ENCODE results near the gene IRX4.

Gene IRX4

DNA sequence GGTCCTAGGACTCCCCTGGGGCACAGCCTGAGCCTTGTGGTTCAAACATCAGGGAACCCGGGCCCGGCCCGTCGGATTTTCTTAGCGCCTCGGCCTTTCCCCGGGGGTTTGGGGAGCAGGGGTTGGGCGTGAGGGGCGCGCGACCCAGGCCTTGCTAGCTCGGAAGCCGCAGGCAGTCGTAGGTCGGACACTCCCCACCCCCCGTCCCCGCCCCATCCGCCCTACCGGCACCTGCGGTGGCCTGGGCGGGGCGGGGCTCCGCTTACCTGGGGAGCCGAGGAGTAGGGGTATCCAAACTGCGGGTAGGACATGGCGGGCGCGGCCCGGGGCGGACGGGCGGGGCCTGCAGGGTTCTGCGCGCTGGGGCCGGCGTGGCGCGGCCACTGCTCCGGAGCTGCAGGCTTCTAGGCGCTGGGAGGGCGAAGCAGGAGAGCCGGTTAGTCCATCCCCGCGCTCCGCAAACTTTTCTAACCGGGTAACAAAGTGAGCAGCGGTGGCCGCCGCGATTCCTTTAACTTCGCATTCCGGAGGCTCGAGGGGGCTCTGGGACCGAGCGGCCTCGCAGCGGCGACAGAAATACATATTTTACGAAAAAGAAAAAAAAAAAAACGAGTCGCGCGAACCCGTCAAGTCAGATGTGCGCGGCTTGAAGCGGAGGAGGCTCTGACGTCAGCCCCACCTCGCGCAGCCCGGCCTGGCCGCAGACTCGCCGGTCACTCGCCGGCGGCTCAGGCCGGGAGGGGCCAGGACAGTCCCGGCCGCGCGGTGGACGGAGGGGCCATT is at the start of gene IRX4:
Gene IRX4 (minus strand): TSS at position 589 of the 783 bp plus-strand sequence. CDS start 278 bp downstream, at position 311.
- peak; percentile 44 for DNase-seq

- DNase-seq: no peak
Measured at GRCh38 chr5:1931604-1932231, 49.0 kb upstream of the IRX4 start.

- no peak for DNase-seq
Measured at GRCh38 chr5:1930880-1931603, 48.3 kb upstream of the IRX4 start.

- no peak for DNase-seq
Measured at GRCh38 chr5:1930501-1930879, 47.8 kb upstream of the IRX4 start.

DNA sequence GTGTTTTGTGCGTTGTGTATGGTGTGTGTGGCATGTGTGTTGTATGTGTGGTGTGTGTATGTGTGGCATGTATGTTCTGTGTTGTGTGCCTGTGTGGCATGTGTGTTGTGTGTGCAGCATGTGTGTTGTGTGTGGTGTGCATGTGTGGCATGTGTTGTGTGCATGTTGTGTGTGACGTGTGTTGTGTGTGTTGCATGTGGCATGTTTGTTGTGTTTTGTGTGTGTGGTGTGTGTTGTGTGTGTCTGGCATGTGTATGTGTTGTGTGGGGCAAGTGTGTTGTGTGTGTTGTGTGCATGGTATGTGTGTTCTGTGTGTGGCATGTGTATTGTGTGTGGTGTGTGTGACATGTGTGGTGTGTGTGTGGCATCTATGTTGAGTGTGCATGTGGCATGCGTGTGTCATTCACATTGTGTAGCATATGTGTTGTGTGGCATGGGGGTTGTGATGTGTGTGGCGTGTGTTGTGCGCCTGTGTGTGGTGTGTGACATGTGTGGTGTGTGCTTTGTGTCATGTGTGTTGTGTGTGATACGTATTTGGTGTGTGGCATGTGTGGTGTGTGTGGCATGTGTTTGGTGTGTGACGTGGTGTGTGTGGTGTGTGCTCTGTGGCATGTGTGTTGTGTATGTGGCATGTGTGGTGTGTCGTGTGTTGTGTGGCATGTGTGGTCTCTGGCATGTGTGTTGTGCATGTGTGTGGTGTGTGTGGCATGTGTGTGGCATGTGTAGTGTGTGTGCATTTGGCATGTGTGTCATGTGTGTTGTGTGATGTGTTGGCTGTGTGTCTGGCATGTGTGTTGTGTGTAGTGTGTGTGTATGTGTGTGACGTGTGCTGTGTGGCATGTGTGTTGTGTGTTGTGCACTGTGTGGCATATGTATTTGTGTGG is 46.6 kb upstream of the IRX4 start:
- no peak for DNase-seq

GRCh38 chr5:1926471-1927341 is 44.0 kb upstream of the IRX4 start:
- no peak for DNase-seq

DNA sequence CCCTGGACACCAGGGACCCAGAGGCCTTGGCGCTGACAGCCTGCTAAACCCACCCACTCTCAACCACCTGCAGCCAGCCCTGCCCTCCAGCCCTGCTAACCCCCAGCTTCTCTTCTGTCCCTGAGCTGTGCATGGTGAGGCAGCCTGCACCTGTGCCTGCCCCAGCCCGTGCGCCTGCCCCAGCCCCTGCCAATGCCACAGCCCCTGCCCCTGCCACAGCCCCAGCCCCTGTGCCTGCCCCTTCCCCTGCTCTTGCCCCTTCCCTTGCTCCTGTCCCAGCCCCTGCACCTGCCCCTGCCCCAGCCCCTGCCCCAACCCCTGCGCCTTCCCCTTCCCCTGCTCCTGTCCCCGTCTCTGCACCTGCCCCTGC is 43.3 kb upstream of the IRX4 start:
- no peak for DNase-seq

GRCh38 chr5:1925111-1926070 is 42.7 kb upstream of the IRX4 start:
- no peak for DNase-seq

GRCh38 chr5:1923766-1924165 is 41.0 kb upstream of the IRX4 start:
- no peak for DNase-seq

- DNase-seq: no peak
Measured at GRCh38 chr5:1923341-1923740, 40.6 kb upstream of the IRX4 start.

GRCh38 chr5:1921711-1922110 is 39.0 kb upstream of the IRX4 start:
- DNase-seq: no peak

GRCh38 chr5:1919750-1920149 is 37.0 kb upstream of the IRX4 start:
- no peak for DNase-seq

GRCh38 chr5:1919209-1919566 is 36.5 kb upstream of the IRX4 start:
- DNase-seq: no peak

DNA sequence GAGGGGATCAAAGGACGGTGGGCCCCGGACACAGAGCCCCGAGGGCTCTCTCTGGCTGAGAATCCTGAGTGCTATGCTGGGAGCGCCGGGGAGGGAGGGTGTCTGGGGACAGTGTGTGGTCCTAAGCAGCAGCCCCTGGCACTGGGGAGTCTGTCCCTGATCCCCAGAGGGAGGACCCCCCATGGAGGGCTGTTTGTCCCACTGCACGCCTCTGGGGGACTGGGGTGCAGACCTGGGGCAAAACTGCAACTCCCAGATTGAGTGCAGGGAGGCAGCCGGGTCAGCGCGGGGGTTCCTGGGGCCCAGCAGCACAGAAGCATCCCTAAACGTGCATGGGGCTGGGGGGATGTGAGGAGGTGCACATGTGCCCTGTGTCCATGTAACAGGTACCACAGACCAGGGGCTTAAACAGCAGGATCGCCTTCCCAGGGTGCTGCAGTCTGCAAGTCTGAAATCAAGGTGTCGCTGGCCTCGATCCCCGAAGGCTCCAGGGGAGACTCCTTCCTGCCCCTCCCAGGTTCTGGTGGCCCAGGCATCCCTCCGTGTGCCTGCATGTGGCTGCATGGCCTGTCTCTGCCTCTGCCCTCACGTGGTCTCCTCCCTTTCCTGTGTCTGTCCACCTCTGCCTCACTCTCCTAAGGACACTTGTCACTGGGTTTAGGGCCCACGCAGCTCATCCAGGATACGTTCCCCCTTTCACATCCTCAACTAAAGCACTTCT is 35.9 kb upstream of the IRX4 start:
- no peak for DNase-seq

GRCh38 chr5:1917830-1918487 is 35.2 kb upstream of the IRX4 start:
- no peak for DNase-seq

DNA sequence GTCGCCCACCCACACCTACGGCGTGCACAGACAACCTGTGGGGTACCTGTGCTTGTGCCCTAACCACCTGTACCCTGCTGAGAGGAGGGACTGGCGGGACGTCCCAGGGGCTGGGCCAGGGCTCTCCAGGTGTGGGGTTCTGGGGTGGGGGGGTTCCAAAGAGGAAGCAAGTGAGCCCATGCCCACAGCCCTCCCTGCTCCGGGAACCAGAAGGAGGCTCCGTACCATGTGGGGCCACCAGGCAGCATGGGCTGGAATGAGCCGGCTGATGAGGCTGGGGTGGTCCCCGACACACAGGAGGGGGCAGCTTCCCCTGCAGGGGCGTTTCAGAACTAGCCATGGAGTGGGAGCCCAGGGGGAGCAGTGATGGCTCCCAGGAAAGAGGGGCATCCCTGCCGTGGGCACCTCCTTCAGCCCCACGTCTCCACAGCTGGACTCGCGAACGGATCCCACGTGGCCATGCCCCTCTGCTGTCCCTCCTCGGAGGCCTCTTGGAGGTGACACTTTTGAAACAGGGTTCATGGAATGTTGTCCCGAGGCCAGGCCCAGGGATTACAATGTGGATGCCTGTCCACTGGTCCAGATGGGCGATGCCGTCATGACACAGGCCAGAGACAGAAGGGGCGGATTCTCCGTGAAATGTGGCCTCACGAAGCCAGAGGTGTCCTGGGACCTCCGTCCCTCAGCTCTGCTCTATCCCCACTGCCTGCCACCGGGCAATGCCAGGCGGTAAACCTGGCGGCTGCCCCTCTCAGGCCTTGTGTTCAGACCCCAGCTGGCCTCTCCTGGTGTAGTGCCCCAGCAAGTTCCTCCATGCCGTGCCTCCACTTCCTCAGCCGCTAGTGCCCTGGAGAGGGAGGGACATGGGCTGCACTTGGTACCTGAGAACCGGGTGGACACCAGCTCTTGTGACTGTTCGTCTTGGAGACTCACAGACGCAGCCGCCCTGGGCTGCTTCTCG is 33.6 kb upstream of the IRX4 start:
- no peak for DNase-seq

- no peak for DNase-seq
Measured at GRCh38 chr5:1915316-1915715, 32.6 kb upstream of the IRX4 start.

- no peak for DNase-seq
Measured at GRCh38 chr5:1914471-1914870, 31.7 kb upstream of the IRX4 start.
